ENCODE data around the gene KIF21B.
A peak's percentile ranks its signal among the peaks of the same experiment; 100 is the strongest.

Gene KIF21B

GRCh38 chr1:201020721-201021629, 2.5 kb downstream of the KIF21B start:
- Histone ChIP-seq H3K9ac (ENCODE audit: low read depth, low read length) (peak overlapping the region; percentile 64), H3K9me3 (ENCODE audit: insufficient read depth, low read length, severe bottlenecking) (no peaks in the 10 kb centered on the region), H4K20me1 (ENCODE audit: insufficient read depth, low read length) (peaks cover 23% of the 10 kb centered on the region), H2AFZ (ENCODE audit: low read depth, low read length) (no peak overlapping the region), H3K4me3 (ENCODE audit: low read depth in 1 of 2, low read length in 2 of 2) (peak overlapping the region in 1 of 2 experiments; percentile 64; a peak in 3 of 4 replicates), H3K4me2 (ENCODE audit: insufficient read depth, low read length) (peak overlapping the region; percentile 72), H3K79me2 (ENCODE audit: insufficient read depth, low read length) (peaks cover 68% of the 10 kb centered on the region), H3K36me3 (ENCODE audit: insufficient read depth, low read length) (no peaks in the 10 kb centered on the region), H3K4me1 (ENCODE audit: insufficient read depth, low read length) (peaks cover 77% of the 10 kb centered on the region), H3K27me3 (ENCODE audit: insufficient read depth, low read length, poor library complexity) (no peaks in the 10 kb centered on the region), H3K27ac (ENCODE audit: low read length) (peak overlapping the region; percentile 90)
- no peak for ATAC-seq (ENCODE audit: insufficient read depth, low read depth)
- no peak for TF ChIP-seq EZH2 (IDR thresholded peaks at IDR 0.05; ENCODE audit: borderline replicate concordance, low read depth, low read length, severe bottlenecking)
- TF ChIP-seq CTCF (IDR thresholded peaks at IDR 0.05; ENCODE audit: borderline replicate concordance, extremely low read depth, low read length, poor library complexity, severe bottlenecking), result peak; percentile 51
- peak; percentile 60 for DNase-seq

- no peaks in the 10 kb centered on the region for H3K36me3 ChIP-seq (ENCODE audit: insufficient read depth, low read length)
- peaks cover 77% of the 10 kb centered on the region for H3K4me1 ChIP-seq (ENCODE audit: insufficient read depth, low read length)
- H3K4me3 ChIP-seq (ENCODE audit: low read depth in 1 of 2, low read length in 2 of 2), result peak overlapping the region in 1 of 2 experiments; percentile 27; a peak in 1 of 4 replicates
- TF ChIP-seq EZH2 (IDR thresholded peaks at IDR 0.05; ENCODE audit: borderline replicate concordance, low read depth, low read length, severe bottlenecking) (no peak), CTCF (IDR thresholded peaks at IDR 0.05; ENCODE audit: borderline replicate concordance, extremely low read depth, low read length, poor library complexity, severe bottlenecking) (no peak)
- H3K27me3 ChIP-seq (ENCODE audit: insufficient read depth, low read length, poor library complexity), result no peaks in the 10 kb centered on the region
- H4K20me1 ChIP-seq (ENCODE audit: insufficient read depth, low read length), result peaks cover 28% of the 10 kb centered on the region
- peak overlapping the region; percentile 72 for H3K4me2 ChIP-seq (ENCODE audit: insufficient read depth, low read length)
- no peak overlapping the region for H2AFZ ChIP-seq (ENCODE audit: low read depth, low read length)
- no peak for ATAC-seq (ENCODE audit: insufficient read depth, low read depth)
- H3K79me2 ChIP-seq (ENCODE audit: insufficient read depth, low read length), result peaks cover 77% of the 10 kb centered on the region
- peak overlapping the region; percentile 64 for H3K9ac ChIP-seq (ENCODE audit: low read depth, low read length)
- DNase-seq, result peak; percentile 45
- no peaks in the 10 kb centered on the region for H3K9me3 ChIP-seq (ENCODE audit: insufficient read depth, low read length, severe bottlenecking)
- H3K27ac ChIP-seq (ENCODE audit: low read length), result peak overlapping the region; percentile 90
Observed at GRCh38 chr1:201020040-201020591, 3.4 kb downstream of the KIF21B start.

- H3K4me2 ChIP-seq (ENCODE audit: insufficient read depth, low read length), result peak overlapping the region; percentile 72
- TF ChIP-seq CTCF (IDR thresholded peaks at IDR 0.05; ENCODE audit: borderline replicate concordance, extremely low read depth, low read length, poor library complexity, severe bottlenecking) (no peak), EZH2 (IDR thresholded peaks at IDR 0.05; ENCODE audit: borderline replicate concordance, low read depth, low read length, severe bottlenecking) (no peak)
- no peaks in the 10 kb centered on the region for H3K36me3 ChIP-seq (ENCODE audit: insufficient read depth, low read length)
- H4K20me1 ChIP-seq (ENCODE audit: insufficient read depth, low read length), result peaks cover 34% of the 10 kb centered on the region
- DNase-seq (peak; percentile 97), ATAC-seq (ENCODE audit: insufficient read depth, low read depth) (peak; percentile 81)
- no peaks in the 10 kb centered on the region for H3K9me3 ChIP-seq (ENCODE audit: insufficient read depth, low read length, severe bottlenecking)
- peaks cover 83% of the 10 kb centered on the region for H3K79me2 ChIP-seq (ENCODE audit: insufficient read depth, low read length)
- H3K27ac ChIP-seq (ENCODE audit: low read length), result peak overlapping the region; percentile 90
- peak overlapping the region in 1 of 2 experiments; percentile 27; a peak in 1 of 4 replicates for H3K4me3 ChIP-seq (ENCODE audit: low read depth in 1 of 2, low read length in 2 of 2)
- no peaks in the 10 kb centered on the region for H3K27me3 ChIP-seq (ENCODE audit: insufficient read depth, low read length, poor library complexity)
- H3K4me1 ChIP-seq (ENCODE audit: insufficient read depth, low read length), result peaks cover 77% of the 10 kb centered on the region
- H3K9ac ChIP-seq (ENCODE audit: low read depth, low read length), result peak overlapping the region; percentile 64
- 0 out of 2 replicates have a peak overlapping the region, but pooled peaks have one; percentile 28 for H2AFZ ChIP-seq (ENCODE audit: low read depth, low read length)
Observed at GRCh38 chr1:201019321-201019977, 4.1 kb downstream of the KIF21B start.

Data from DND-41 (cell line).